HepG2 (cell line): Measurements from ENCODE around the gene ALK. TPM values are rescaled to one million over a fixed set of nuclear protein-coding genes. Genes with fewer than 3 reads are reported as not detected.

Source experiments
- ATAC-seq: fragments of 200-7000 bp; cut with Tn5 transposase; 3 replicates; pipeline ENCODE4 v1.9.1; 2020; ENCODE audit warnings: mild to moderate bottlenecking, moderate library complexity
- BruUV-seq: library from RNA; stranded (reverse); fragments of 400-500 nt; replicated peaks from 2 replicates; lab custom pipeline; 2021; lab: Mats Ljungman, UMichigan
- CTCF ChIA-PET: fragments of 300-600 bp; formaldehyde crosslinking; extraction: SDS; loops from one replicate; lab custom pipeline; 2021; ENCODE audit warnings: low total read pairs, inconsistent platforms, low intra/inter-chr PET ratio; lab: Yijun Ruan, JAX
- POLR2A ChIA-PET: fragments of 350-600 bp; sonication (Branson Sonifier 250); formaldehyde crosslinking; loops from one replicate; lab custom pipeline; 2020; ENCODE audit warnings: antibody characterized with exemption, inconsistent platforms; lab: Yijun Ruan, JAX
- DNase-seq: peaks from one replicate; pipeline ENCODE4 v3.0.0-alpha.2; 2015; ENCODE audit warnings: low spot score
- FAIRE-seq: peaks from 3 replicates; lab custom pipeline; 2011; peaks lifted over from hg19 to GRCh38; lab: Jason Lieb, UNC
- H2AFZ ChIP-seq: one replicate; pipeline ENCODE4 v1.6.1; 2011; ENCODE audit warnings: low read length, inconsistent platforms
- H3K27ac ChIP-seq: fragments of 300-600 bp; 3 replicates; pipeline ENCODE4 v1.8.0; 2011; ENCODE audit warnings: mixed run types, mild to moderate bottlenecking, mixed read lengths, low read length, inconsistent platforms; ENCODE audit not compliant: insufficient read depth; ENCODE audit errors: extremely low read length
- H3K27me3 ChIP-seq, 2 experiments: fragments of 200-600 bp in 1 of 2; 2 replicates in 1 of 2; 3 replicates in 1 of 2; pipeline versions ENCODE4 v1.6.0 to v1.8.0; 2011; ENCODE audit warnings: low read length in 2 of 2, mild to moderate bottlenecking in 2 of 2, moderate library complexity in 2 of 2, inconsistent platforms in 1 of 2; ENCODE audit not compliant: insufficient read depth in 2 of 2, control insufficient read depth in 1 of 2
- H3K36me3 ChIP-seq, 2 experiments: fragments of 200-600 bp in 1 of 2; replicated peaks in 1 of 2; 2 replicates in 1 of 2; 3 replicates in 1 of 2; pipeline versions ENCODE4 v1.5.1 to v1.8.0; 2011; ENCODE audit warnings: low read length in 2 of 2, inconsistent platforms in 1 of 2; ENCODE audit not compliant: insufficient read depth in 2 of 2, control insufficient read depth in 1 of 2
- H3K4me1 ChIP-seq: 2 replicates; pipeline ENCODE4 v1.5.1; 2012; ENCODE audit warnings: low read length, inconsistent platforms; ENCODE audit not compliant: insufficient read depth
- H3K4me2 ChIP-seq: 2 replicates; pipeline ENCODE4 v1.6.0; 2011; ENCODE audit warnings: low read depth, low read length, inconsistent platforms
- H3K4me3 ChIP-seq, 3 experiments: fragments of 200-600 bp in 1 of 3; sonication (generic), shearing (Covaris generic) in 1 of 3; replicated peaks in 1 of 3; 2 replicates each; pipeline ENCODE4 v1.5.1; 2011 to 2016; ENCODE audit warnings: low read length in 3 of 3, inconsistent platforms in 2 of 3, low read depth in 2 of 3, mild to moderate bottlenecking in 2 of 3, control low read depth in 1 of 3, mixed read lengths in 1 of 3; ENCODE audit not compliant: insufficient read depth in 1 of 3
- H3K79me2 ChIP-seq: one replicate; pipeline ENCODE4 v1.6.1; 2011; ENCODE audit warnings: low read length, inconsistent platforms; ENCODE audit not compliant: insufficient read depth
- H3K9ac ChIP-seq: 2 replicates; pipeline ENCODE4 v1.6.0; 2011; ENCODE audit warnings: mild to moderate bottlenecking, low read depth, low read length, inconsistent platforms; ENCODE audit not compliant: insufficient read depth
- H3K9me3 ChIP-seq: 2 replicates; pipeline ENCODE4 v1.5.1; 2012; ENCODE audit warnings: mild to moderate bottlenecking, low read length
- H4K20me1 ChIP-seq: 2 replicates; pipeline ENCODE4 v1.6.0; 2011; ENCODE audit warnings: inconsistent platforms, mild to moderate bottlenecking, low read length, moderate library complexity; ENCODE audit not compliant: insufficient read depth
- ADNP ChIP-seq: sonication (generic); formaldehyde crosslinking; IDR thresholded peaks from 2 replicates; pipeline ENCODE4 v1.4.0; 2020; ENCODE audit warnings: missing genetic modification reagents
- FOXO1 ChIP-seq: sonication (generic); formaldehyde crosslinking; IDR thresholded peaks from 2 replicates; pipeline ENCODE4 v1.4.0; 2020; ENCODE audit warnings: missing genetic modification reagents
- MXI1 ChIP-seq: IDR thresholded peaks from 3 replicates; pipeline ENCODE4 v1.6.1; 2012; ENCODE audit warnings: low read depth, low read length, inconsistent platforms, borderline replicate concordance
- ZFY ChIP-seq: sonication (generic); formaldehyde crosslinking; IDR thresholded peaks from 2 replicates; pipeline ENCODE4 v1.4.0; 2020; ENCODE audit warnings: missing genetic modification reagents
- ZNF3 ChIP-seq: IDR thresholded peaks from 2 replicates; pipeline ENCODE4 v1.7.0; 2017; ENCODE audit warnings: inconsistent platforms
- ZNF331 ChIP-seq: sonication (generic); formaldehyde crosslinking; IDR thresholded peaks from 2 replicates; pipeline ENCODE4 v1.4.0; 2020; ENCODE audit warnings: missing genetic modification reagents
- ZNF33B ChIP-seq: sonication (generic); formaldehyde crosslinking; IDR thresholded peaks from 2 replicates; pipeline ENCODE4 v1.5.1; 2020; ENCODE audit warnings: mild to moderate bottlenecking, missing genetic modification reagents
- ZNF614 ChIP-seq: IDR thresholded peaks from 2 replicates; pipeline ENCODE4 v1.6.1; 2018; ENCODE audit warnings: missing biosample characterization, missing genetic modification reagents, inconsistent platforms, borderline replicate concordance
- WGBS: methylation state at CpG from one replicate; pipeline ENCODE4 v1.1.6; 2017; ENCODE audit warnings: low lambda C conversion rate; 5-methylcytosine and 5-hydroxymethylcytosine counted together
- in situ Hi-C: cut with HindIII; loops from 2 replicates; pipeline ENCODE4 v1.10.0; 2017; ENCODE audit warnings: low pct_unique_long_range_greater_than_20kb; ENCODE audit not compliant: extremely low pct_ligation_motif_present
- intact Hi-C: fragments of 100-400 bp; cut with micrococcal nuclease; formaldehyde crosslinking; loops from one replicate; pipeline ENCODE4 v1.10.0; 2022; ENCODE audit not compliant: unreplicated experiment
- polyA plus RNA-seq, 8 experiments: library from polyadenylated mRNA; depleted of rRNA in 3 of 8; stranded (reverse) in 7 of 8; unstranded in 1 of 8; fragments of >200 nt; fragmentation: Illumina TruSeq in 4 of 8; extraction: Trizol in 4 of 8; gene quantifications; 2 replicates each; pipeline versions ENCODE4 v1.2.1 to v1.2.3, GENCODE V29; 2011 to 2016; ENCODE audit warnings: low read depth in 4 of 8, missing spikeins in 1 of 8, mixed read lengths in 1 of 8; ENCODE audit not compliant: insufficient read depth in 1 of 8
- total RNA-seq, 5 experiments: library from RNA; depleted of rRNA; stranded (reverse); fragments of >200 nt; fragmentation: Illumina TruSeq; extraction: Trizol; gene quantifications; 2 replicates each; pipeline ENCODE4 v1.2.3, GENCODE V29; 2016; ENCODE audit warnings: low read depth in 1 of 5
- TF ChIP-seq, protein P1 (sequence below): sonication (generic); formaldehyde crosslinking; IDR thresholded peaks from 2 replicates; pipeline ENCODE4 v1.8.0; 2022; ENCODE audit warnings: mild to moderate bottlenecking, missing genetic modification reagents
- TF ChIP-seq, protein P2 (sequence below): sonication (generic); formaldehyde crosslinking; IDR thresholded peaks from 2 replicates; pipeline ENCODE4 v1.4.0; 2020; ENCODE audit warnings: missing genetic modification reagents
- TF ChIP-seq, protein P3 (sequence below): sonication (generic); formaldehyde crosslinking; IDR thresholded peaks from 2 replicates; pipeline ENCODE4 v1.4.0; 2020; ENCODE audit warnings: mild to moderate bottlenecking, missing genetic modification reagents

The ALK gene
- total and polyA plus RNA-seq, 2 of the 13 experiments (the other 11 are each of a cell fraction or from before 2014, with no cell fraction given): not detected

DNA sequence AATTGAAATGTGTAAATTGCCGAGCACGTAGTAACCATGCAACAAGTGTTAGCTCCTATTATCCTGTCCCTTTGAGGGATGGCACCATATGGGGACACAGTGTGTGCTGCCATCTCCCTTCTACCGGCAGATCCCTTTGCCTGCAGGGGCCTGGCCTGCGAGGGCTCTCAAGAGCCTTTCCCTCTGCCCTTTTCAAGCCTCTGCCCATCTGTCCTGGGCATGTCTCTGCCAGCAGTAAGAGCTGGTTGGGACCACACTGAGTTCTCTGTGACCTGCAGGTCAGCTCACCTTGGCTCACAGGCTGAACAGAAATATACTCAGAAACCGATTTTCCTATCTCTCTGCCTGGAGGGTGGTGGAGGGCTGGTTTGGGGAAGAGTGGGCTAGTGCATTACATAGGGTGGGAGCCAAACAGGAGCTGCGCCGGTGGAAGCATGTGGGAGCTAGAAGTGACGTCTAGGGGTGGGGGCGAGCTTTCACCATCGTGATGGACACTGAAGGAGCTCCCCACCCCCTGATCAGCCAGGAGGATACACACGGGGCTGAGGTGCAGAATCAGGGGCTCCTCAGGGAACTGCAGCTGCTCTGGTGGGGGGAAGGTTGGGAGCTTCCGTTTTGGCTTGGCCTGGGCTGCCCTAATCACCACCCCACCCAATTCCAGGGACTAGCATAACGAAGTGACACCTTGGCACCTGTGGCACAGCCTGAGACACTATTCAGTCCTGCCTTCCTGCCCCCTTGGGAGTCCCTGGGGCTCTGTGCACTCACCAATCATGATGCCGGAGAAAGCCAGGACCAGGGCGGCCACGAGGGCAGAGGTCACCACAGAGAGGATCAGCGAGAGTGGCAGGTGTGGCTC, 696.5 kb downstream of the ALK start:
- Histone ChIP-seq H2AFZ (no peak overlapping the region), H3K27me3 (peaks cover 9 to 63% of the 10 kb centered on the region in 2 experiments; a peak in 4 of 5 replicates), H3K79me2 (no peaks in the 10 kb centered on the region), H3K36me3 (no peaks in the 10 kb centered on the region), H3K4me1 (no peaks in the 10 kb centered on the region), H3K27ac (no peak overlapping the region), H3K9ac (no peak overlapping the region), H3K4me2 (no peak overlapping the region), H4K20me1 (no peaks in the 10 kb centered on the region), H3K4me3 (no peak overlapping the region), H3K9me3 (no peaks in the 10 kb centered on the region)
- ATAC-seq: no peak
- no peak for DNase-seq
- intact Hi-C loops (no loop called here), in situ Hi-C loops (no loop called here)
- 4% methylated on average over 15 of the region's 17 CpGs for WGBS
- no TSS peak for BruUV-seq
- ChIA-PET POLR2A (no interaction called here), CTCF (no interaction called here)
- no peak for FAIRE-seq
- TF ChIP-seq, protein P1, sequence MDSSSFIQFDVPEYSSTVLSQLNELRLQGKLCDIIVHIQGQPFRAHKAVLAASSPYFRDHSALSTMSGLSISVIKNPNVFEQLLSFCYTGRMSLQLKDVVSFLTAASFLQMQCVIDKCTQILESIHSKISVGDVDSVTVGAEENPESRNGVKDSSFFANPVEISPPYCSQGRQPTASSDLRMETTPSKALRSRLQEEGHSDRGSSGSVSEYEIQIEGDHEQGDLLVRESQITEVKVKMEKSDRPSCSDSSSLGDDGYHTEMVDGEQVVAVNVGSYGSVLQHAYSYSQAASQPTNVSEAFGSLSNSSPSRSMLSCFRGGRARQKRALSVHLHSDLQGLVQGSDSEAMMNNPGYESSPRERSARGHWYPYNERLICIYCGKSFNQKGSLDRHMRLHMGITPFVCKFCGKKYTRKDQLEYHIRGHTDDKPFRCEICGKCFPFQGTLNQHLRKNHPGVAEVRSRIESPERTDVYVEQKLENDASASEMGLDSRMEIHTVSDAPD (CRISPR knock-in tag): no peak
- TF ChIP-seq, protein P2, sequence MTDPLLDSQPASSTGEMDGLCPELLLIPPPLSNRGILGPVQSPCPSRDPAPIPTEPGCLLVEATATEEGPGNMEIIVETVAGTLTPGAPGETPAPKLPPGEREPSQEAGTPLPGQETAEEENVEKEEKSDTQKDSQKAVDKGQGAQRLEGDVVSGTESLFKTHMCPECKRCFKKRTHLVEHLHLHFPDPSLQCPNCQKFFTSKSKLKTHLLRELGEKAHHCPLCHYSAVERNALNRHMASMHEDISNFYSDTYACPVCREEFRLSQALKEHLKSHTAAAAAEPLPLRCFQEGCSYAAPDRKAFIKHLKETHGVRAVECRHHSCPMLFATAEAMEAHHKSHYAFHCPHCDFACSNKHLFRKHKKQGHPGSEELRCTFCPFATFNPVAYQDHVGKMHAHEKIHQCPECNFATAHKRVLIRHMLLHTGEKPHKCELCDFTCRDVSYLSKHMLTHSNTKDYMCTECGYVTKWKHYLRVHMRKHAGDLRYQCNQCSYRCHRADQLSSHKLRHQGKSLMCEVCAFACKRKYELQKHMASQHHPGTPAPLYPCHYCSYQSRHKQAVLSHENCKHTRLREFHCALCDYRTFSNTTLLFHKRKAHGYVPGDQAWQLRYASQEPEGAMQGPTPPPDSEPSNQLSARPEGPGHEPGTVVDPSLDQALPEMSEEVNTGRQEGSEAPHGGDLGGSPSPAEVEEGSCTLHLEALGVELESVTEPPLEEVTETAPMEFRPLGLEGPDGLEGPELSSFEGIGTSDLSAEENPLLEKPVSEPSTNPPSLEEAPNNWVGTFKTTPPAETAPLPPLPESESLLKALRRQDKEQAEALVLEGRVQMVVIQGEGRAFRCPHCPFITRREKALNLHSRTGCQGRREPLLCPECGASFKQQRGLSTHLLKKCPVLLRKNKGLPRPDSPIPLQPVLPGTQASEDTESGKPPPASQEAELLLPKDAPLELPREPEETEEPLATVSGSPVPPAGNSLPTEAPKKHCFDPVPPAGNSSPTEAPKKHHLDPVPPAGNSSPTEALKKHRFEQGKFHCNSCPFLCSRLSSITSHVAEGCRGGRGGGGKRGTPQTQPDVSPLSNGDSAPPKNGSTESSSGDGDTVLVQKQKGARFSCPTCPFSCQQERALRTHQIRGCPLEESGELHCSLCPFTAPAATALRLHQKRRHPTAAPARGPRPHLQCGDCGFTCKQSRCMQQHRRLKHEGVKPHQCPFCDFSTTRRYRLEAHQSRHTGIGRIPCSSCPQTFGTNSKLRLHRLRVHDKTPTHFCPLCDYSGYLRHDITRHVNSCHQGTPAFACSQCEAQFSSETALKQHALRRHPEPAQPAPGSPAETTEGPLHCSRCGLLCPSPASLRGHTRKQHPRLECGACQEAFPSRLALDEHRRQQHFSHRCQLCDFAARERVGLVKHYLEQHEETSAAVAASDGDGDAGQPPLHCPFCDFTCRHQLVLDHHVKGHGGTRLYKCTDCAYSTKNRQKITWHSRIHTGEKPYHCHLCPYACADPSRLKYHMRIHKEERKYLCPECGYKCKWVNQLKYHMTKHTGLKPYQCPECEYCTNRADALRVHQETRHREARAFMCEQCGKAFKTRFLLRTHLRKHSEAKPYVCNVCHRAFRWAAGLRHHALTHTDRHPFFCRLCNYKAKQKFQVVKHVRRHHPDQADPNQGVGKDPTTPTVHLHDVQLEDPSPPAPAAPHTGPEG: no peak
- no peak for TF ChIP-seq ZFY (CRISPR knock-in tag)
- no peak for TF ChIP-seq FOXO1
- no peak for TF ChIP-seq ZNF33B (CRISPR knock-in tag)
- TF ChIP-seq ZNF614 (CRISPR knock-in tag): no peak
- no peak for TF ChIP-seq MXI1
- TF ChIP-seq ADNP (CRISPR knock-in tag): no peak
- no peak for TF ChIP-seq ZNF331
- TF ChIP-seq, protein P3, sequence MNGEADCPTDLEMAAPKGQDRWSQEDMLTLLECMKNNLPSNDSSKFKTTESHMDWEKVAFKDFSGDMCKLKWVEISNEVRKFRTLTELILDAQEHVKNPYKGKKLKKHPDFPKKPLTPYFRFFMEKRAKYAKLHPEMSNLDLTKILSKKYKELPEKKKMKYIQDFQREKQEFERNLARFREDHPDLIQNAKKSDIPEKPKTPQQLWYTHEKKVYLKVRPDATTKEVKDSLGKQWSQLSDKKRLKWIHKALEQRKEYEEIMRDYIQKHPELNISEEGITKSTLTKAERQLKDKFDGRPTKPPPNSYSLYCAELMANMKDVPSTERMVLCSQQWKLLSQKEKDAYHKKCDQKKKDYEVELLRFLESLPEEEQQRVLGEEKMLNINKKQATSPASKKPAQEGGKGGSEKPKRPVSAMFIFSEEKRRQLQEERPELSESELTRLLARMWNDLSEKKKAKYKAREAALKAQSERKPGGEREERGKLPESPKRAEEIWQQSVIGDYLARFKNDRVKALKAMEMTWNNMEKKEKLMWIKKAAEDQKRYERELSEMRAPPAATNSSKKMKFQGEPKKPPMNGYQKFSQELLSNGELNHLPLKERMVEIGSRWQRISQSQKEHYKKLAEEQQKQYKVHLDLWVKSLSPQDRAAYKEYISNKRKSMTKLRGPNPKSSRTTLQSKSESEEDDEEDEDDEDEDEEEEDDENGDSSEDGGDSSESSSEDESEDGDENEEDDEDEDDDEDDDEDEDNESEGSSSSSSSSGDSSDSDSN: no peak
- TF ChIP-seq ZNF3: no peak
